Stimulated activated CD8-positive, alpha-beta memory T cell treated with anti-CD3 and anti-CD28 coated beads, Interleukin-7, amount 100 ng/mL, for 48 hours (primary cell): ENCODE data around the gene RDX.
"Not testable (repeated sequence)": the region's sequence is repeated elsewhere in the genome, so short reads cannot be mapped to it uniquely, and the experiment has no call there.

Source experiments
- DNase-seq, 2 donors: peaks; one replicate each; pipeline ENCODE4 v3.0.0-alpha.2; 2020; ENCODE audit warnings: low read depth in 1 of 2; ENCODE audit errors: extremely low read depth in 1 of 2

RDX gene

DNA sequence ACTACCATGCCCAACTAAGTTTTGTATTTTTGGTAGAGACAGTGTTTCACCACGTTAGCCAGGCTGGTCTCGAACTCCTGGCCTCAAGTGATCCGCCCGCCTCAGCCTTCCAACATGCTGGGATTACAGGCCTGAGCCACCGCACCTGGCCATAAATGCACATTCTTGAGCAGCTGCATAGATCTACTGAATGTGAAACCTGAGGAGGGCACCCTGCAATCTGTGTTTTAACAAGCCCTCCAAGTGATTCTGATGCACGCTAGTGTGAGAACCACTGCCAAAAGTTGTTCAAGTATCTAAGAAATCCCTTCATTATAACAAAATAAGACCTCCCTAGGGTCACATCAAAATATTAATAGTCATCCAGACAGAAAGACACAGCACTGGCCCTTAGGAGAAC is 89.3 kb downstream of the RDX start:
- no peak for DNase-seq

DNA sequence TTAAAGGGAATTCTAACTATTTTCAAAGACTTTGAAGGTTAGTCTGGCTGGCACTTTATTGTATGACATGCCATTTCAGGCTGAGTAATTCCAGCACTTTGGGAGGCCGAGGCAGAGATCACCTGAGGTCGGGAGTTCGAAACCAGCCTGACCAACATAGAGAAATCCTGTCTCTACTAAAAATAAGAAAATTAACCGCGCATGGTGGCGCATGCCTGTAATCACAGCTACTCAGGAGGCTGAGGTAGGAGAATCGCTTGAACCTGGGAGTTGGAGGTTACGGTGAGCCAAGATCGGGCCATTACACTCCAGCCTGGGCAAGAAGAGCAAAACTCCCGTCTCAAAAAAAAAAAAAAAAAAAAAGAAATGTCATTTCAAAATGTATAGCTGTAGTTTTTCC is 95.6 kb downstream of the RDX start:
- DNase-seq, result no peak

DNA sequence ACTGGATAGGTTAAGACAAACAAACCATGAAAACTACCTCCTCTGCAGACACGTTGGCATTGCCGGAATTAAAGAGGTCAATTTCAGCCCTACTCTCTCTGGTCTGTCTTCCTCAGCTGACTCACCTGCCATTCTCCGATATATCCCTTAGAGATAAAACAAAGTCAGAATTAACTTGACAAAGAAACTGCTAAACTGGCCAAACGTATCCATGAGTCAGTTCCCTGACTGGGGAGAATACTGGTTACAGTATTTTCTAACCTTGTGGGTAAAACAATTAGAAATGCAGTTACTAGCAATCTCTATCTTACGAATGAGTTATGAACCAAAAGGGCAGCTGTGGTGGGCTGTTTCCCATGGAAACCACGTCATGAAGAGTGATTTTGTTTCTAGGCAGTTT is 96.2 kb downstream of the RDX start:
- no peak for DNase-seq

DNA sequence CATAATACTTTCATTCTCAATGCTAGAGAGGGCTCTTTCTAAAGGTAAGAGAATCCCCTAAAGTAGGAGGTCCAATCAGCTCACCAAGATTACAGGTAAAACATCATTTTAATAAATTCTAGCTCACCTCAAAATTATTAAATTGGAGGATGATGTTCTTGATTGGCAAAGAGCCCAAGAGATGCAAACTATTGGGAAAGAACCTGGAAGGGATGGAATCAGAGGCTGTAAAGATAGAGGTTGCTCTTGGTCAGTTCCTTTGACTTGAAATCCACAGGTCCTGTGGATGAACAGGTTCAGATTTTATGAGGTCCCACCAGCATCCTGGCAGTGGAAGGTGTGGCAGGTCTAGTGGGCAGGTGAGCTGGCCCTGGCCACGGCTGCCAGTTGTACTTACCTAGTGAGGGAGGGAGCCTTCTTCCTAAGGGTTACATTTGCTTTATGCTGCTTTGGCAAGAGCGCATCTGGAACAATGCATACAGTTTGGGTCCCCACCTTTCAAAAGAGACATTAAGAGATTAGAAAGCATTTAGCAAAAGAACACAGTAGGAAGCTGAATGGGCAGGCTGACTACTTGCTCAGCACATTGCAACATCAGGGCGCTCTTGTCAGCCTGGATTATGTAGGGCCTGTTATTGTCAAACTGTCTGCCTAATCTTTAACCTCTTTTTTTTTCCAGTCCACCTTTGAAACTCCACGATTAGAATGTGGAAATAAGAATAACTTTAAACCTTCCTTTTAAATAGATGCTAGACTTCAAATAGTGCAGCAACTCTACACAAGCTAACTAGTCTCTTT is 97.0 kb downstream of the RDX start:
- DNase-seq, result no peak

DNA sequence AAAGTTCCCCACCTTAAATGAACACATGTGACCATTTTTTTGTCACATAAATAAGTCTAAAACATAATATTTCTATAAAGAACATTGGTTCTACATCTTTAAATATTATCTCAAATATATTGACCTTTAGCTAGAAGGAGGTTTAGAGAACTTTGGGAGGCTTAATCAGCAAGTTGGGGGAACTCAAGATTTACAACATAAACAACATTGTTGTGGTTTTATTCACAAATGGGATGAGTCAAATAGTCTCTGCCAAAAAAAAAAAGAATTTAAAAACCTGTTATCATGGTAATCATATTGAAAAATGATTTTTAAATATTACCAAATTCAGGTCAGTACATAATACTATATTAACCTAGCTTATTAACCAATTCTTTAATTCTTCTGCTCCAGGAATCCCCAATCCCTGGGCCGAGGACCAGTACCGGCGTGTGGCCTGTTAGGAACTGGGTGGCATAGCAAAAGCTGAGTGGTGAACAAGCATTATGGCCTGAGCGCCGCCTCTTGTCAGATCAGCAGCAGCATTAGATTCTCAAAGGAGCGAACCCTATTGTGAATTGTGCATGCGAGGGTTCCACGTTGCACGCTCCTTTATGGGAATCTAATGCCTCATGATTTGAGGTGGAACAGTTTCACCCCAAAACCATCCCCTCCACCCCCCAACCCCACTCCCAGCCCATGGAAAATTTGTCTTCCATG is 98.2 kb downstream of the RDX start:
- DNase-seq, result no peak

DNA sequence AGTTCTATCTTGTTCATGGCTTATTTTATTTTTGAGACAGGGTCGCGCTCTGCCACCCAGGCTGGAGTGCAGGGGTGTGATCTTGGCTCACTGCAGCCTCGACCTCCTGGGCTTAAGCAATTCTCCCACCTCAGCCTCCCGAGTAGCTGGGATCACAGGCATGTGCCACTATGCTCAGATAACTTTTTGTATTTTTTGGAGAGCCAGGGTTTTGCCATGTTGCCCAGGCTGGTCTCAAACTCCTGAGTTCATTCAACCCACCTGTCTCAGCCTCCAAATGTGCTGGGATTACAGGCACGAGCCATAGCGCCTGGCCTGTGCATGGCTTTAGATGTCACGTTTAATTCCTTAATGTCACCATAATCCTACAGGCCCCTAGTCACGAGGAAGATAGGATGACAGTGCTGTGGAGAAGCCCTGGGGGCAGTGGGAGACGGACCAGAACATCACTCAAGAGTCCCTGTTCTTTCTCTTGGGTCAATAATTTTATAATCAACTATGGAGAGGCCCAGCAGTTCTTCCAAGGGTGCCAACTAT is 99.5 kb downstream of the RDX start:
- DNase-seq, result no peak

DNA sequence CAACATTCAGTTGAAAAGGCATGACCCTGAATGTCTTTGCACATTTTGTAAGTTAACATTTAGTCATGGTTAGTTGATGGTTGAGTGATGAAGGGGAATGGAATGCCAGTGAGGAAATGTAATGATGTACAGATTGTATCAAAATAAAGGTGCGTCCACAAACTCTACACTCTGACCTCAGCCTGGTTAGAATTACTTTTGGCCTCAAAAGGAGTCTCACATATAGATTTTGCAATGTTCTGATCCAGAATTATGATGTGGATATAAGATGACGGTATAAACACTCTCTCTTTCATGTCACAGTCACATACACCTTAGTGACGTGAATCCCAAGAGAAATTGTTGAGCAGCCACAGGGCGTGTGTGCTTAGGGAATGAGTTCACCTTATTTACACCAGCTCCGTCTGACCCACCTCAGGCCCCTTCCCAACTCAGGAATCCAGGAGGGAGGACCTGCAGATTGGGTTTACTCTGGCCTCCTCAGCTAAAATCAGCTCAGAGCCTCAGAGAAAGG is 100.1 kb downstream of the RDX start:
- DNase-seq, result no peak

DNA sequence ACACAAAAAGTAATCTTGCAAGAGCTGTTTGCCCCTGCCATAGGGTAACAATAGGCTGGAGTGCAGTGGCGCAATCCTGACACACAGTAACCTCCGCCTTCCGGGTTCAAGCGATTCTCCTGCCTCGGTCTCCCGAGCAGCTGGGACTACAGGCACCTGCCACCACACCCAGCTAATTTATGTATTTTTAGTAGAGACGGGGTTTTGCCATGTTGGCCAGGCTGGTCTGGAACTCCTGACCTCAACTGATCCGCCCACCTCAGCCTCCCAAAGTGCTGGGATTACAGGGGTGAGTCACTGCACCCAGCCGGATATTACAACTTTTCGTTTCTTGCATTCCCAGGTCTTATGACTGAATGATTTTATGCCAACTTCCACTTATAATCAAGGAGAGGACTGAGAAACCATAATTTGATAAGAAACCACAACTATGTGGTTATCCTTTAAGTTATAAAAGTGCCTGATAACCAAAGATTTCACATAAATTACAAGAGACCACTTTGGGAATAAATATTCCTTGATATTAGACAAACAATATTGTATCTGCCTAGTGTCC is 102.1 kb downstream of the RDX start:
- not testable (repeated sequence) for DNase-seq

DNA sequence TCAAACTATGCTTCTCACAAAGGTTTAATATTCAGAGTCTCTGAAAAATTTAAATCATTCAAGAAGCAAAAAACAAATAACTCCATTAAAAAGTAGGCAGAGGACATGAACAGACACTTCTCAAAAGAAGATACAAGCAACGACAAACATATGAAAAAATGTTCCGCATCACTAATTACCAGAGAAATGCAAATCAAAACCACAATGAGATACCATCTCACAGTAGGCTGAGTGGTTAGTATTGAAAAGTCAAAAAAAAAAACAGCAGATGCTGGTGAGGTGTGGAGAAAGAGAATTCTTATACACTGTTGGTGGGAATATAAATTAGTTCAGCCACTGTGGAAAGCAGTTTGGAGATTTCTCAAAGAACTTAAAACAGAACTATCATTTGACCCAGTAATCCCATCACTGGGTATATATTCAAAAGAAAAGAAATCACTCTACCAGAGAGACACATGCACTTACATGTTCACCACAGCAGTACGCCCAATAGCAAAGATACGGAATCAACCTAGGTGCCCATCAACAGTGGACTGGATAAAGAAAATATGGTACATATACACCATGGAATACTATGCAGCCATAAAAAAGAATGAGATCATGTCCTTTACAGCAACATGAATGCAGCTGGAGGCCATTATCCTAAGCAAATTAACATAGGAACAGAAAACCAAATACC is 103.7 kb downstream of the RDX start:
- not testable (repeated sequence) for DNase-seq

DNA sequence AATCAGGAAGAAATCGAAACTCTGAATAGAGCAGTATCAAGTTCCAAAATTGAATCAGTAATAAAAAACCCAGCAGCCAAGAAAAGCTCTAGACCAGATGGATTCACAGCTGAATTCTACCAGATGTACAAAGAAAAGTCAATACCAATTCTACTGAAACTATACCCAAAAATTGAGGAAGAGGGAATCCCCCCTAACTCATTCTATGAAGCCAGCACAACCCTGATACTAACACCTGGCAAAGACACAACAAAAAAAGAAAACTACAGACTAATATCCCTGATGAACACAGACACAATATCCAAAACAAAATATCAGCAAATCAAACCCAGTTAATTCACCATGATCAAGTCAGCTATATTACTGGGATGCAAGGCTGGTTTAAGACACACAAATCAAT is 105.5 kb downstream of the RDX start:
- DNase-seq, result no peak

DNA sequence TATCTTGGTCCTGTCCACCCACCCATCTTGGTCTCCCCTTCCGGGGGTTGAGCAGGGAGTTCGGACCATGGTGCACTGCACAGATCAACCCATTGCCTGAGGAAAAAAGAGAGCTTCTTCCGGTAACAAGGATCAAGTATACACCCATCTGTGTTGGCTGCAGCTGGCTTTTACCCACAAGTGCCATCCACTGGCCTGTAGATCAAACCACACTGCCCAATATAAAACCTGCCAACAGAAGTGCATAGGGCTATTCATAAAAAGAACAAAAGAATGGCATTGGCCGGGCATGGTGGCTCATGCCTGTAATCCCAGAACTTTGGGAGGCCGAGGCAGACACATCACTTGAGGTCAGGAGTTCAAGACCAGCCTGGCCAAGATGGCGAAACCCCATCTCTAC is 108.7 kb downstream of the RDX start:
- DNase-seq, result no peak

DNA sequence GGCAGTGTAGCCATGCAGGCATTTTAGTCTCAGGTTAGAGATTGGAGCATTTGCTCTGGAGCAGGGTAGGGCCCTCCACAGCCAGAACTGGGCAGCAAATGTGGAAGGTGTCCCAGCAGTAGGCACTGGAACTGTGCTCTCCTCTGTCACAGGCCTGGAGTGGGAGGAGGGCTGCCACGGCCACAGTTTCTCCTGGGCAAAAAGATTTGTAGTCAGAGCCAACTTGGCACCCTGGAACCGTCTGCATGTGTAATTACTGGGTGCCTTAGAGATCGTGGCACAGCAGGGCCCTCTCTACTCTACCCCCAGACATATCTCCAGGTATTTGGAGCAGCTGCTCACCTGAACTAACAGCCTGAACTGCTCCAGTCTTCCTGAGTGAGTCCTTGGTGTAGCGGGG is 109.5 kb downstream of the RDX start:
- no peak for DNase-seq

DNA sequence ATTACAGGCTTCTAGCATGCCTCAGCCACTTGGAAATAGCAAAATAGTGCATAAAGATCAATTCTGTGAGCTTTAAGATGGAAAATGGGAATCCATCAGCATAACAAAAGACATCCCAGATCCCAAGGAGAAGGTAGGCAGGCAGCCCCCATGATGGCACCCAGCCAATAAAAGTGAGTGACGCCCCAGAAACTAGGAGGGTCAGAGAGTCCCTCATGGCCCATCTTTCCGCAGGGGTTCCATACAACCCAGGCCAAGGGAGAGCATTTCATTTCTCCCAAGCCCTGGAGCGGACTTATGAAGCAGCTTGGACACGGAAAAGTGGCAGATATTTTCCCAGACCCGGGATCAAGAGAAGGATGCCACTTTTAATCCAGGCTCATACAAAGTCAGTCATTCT is 110.0 kb downstream of the RDX start:
- DNase-seq, result no peak

DNA sequence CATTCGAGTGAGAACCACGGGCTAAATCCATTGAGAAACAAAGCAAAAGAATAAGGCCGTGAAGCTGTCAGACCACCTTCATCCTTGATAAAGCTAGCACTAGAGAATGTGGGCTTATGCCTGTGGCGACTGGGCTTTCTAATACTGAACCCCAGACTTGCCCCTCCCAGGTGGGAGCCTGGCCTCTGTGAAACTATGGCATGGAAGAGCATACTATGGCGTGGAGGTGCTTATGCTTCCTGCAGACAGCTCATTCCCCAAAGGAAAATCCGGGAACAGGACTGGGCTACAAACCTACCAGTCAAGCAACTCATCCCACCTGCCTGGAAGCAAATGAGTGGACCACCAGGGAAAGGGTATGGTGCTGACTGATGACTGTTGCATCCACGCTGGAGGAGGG is 110.8 kb downstream of the RDX start:
- DNase-seq, result no peak

DNA sequence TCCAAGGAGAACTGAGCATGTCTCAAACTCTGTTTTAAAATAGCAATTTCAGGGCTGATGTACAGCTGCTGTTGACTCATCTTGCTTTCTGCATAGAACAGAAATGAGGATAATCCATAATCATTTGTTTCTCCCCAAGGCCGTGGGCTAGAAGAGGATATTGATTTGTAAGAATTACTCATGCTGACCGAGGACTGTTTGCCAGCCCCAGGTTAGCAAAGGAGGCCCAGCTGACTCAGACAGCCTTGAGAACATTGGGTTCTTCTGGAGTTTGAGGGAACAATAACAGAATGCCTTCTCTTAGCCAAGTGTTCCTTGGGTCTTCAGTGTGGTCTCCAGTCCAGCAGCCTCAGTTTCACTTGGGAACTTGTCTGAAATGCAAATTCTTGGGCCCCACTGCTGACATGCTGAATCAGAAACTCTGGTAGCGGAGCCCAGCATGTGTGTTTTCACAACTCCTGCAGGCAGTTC is 111.3 kb downstream of the RDX start:
- no peak for DNase-seq

DNA sequence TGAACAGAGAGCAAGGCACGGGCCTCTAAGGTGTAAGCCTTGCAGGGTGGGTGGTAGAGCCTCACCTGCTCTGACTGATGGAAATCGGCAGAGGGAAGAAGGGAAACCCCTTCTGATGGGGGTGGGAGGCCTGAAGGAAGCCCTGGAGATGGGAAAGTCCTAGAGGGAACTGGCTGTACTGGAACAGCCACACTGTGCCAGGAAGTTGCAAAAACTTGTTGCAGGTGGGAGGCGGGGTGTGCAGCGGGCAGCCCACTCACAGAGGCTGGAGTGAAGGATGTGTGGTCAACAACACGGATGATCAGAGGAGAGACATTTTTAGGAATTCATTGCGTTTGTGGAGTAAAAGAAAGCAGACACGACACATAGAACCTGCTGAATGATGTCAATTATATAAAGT is 112.0 kb downstream of the RDX start:
- DNase-seq, result no peak

DNA sequence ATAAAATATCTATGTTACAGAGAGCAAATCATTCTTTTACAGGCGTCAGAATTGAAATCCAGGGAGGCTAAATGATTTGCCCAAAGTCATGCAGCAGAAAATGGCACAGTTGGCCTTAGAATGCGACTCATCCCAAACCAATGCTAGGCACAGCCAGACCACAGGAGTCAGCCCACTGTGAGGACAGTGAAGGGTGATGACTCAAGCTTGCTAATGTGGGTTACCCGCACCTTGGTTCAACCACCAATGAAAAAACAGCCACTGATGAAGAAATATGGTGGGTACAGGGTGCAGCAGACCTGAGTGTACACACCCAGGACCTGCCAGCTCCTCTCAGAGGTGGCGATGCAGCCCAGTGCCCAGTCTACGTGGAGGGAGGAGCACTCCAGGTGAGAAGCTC is 113.5 kb downstream of the RDX start:
- no peak for DNase-seq

DNA sequence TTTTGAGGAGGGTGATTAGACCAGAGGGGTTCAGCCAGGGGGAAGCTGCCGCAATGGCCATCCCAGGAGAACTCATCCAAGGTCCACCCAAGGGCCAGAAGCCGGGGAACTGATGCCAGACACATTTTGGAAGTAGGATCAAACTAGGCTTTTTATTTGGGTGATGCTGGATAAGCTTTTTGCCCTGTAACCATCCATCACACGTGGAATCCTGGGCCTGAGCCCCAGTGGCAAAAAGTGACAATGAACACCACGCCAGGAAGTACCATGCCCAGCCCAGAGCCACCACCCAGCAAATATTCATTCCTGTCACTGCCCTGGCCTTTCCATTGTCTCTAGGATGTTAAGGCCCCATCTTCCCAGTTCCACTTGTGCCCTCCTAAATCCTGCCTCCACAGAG is 117.3 kb downstream of the RDX start:
- no peak for DNase-seq

DNA sequence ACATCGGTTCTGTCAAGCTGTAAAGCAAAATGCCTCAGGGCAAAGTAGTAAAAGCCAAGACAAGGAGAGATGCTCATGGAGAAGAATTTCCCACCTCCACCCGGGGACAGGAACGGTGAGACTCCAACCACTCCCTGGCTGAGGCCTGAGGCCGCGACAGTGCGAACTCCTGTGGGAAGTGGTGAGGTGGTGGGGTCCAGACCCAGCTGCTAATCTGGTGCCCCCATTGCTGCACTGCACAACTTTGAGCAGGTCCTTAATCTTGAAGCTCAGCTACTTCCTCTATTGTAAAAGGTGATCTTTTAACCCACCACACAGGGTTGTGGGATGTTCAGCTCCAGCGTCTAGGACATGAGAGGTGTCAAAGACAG is 119.3 kb downstream of the RDX start:
- no peak for DNase-seq

DNA sequence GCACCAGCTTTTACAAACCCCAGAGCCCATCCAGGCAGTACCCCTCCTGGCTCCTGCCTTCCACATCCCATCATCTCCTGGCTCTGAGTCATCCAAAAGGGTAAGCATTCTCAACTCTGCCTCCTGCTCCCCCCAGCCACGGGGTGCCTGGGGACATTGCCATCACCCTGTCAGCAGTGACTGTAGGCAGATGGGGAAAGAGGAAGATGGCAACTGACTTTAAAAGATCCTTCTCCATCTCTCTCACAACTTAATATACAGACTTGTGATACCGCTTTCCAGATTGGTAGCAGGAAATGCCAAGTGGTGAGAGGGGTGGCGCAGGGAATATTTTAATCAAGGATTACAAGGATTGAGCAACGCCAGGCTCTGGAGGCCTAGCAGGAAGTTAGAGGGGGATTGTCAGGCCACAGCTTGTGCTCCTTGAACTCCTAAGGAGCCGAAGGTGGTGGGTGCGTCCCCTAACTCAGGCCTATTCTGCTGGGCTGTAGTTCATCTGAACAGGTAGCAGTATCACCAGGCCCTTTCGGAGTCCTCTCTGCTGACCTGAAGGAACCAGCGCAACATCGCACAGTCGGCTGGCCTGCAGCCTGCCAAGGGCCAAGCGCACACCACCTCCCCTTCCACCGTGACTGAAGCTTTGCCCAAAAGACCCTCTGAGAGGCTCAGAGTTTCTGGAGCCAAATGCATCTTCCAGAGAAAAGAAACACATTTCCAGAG is 119.9 kb downstream of the RDX start:
- no peak for DNase-seq
